Stimulated activated CD4-positive, alpha-beta T cell treated with anti-CD3 and anti-CD28 coated beads, Interleukin-2, amount 100 ng/mL, for 48 hours (primary cell): ENCODE data around the gene NUMB.
A peak's percentile ranks its signal among the peaks of the same experiment; 100 is the strongest.

ENCODE experiments used
- DNase-seq, 2 donors: peaks; one replicate each; pipeline ENCODE4 v3.0.0-alpha.2; 2020

Gene NUMB

DNA sequence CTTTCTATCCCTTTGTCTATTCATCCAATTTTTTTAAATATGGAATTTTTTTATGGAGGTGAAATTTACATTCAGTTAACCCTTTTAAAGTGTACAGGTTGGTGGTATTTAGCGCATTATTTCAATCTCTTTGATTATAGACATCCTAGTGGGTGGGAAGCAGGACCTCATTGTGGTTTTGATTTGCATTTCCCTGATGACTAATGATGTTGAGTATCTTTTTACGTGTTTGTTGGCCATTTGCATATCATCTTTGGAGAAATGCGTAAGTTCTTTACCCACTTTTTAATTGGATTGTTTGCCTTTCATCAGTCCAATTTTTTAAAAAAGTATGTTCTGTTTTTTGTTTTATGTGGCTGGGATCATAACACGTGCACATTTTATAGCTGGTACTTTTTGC lies 200.3 kb downstream of the NUMB start:
- DNase-seq, result no peak

DNA sequence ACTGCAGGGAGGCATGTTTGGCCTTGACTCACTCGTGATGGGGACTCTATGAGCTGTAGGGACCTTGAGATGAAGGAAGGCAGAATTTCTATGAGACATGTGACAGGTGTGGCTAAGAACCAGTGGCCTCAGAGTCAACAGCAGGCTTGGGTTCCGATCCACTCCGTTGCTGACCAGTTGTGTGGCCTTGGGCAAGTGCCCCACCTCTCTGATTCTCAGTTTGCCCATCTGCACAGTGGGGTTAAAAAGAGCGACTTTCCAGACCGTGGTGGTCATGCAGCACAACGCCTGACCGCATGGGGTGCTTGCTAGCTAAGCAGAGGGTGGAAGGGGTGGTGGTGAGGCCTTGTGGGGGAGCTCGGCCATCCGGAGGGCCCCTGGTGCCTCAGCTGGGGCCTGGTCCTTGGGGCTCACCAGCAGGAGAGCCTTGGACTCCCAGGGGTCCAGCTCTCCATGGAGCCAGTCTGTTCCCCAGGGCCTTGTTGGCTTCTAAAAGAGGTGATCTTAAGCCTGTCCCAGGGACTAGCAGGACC lies 202.6 kb downstream of the NUMB start:
- DNase-seq, result no peak

DNA sequence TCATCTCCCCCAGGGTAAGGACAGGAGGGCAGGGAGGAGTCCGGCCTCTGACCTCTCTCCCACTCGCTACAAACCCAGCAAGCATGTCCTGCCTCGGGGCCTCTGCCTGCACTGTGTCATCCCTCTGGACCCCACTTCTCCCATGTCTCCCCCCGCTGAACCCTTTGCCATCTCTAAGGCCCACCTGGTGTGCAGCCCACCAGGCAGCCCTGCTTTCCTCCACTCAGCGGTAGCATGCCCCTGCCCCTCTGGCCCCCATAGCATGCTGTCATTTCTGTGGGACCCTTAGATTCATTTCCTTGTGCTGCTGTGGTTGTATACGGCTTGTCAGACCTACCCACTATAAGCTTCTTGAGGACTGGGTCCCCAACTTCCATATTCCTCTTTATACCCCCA lies 203.3 kb downstream of the NUMB start:
- no peak for DNase-seq

DNA sequence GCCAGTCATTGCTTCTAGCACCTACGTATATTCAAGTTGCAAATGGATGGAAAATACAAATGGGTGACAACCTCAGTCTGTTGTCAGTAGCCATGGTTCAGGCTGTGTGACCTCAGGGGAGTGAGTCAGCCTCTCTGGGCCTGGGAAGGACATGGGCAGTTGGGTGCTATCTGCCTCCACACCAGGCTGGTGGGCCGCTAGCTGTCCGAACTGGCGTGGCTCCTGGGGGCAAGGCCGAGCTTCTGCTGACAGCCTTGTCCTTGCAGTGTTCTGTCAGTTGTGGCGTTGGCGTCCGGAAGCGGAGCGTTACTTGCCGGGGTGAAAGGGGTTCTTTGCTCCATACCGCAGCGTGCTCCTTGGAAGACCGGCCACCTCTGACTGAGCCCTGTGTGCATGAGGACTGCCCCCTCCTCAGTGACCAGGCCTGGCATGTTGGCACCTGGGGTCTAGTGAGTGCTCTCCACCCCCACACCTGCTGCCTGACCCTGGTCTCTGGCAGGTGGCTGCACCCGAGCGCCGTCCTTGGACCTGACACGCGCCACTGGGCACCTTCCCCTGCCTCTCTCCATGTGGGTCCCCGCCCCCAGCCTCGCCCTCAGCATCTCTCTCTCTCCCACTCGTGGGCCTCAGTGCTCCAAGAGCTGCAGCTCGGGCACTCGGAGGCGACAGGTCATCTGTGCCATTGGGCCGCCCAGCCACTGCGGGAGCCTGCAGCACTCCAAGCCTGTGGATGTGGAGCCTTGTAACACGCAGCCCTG lies 203.9 kb downstream of the NUMB start:
- DNase-seq, result no peak

DNA sequence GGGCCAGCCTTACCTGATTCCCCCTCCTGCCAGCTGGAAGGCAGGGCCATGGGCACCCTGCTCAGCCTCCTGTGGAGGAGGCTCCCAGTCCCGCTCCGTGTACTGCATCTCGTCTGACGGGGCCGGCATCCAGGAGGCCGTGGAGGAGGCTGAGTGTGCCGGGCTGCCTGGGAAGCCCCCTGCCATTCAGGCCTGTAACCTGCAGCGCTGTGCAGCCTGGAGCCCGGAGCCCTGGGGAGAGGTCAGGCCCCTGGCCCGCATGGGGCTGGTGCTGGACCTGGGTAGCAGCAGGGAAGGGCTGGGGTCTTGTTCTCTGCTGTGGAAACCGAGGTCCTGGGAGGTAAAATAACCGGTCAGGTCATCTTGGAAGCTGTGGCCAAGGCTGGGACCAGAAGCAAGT lies 204.6 kb downstream of the NUMB start:
- DNase-seq, result no peak

DNA sequence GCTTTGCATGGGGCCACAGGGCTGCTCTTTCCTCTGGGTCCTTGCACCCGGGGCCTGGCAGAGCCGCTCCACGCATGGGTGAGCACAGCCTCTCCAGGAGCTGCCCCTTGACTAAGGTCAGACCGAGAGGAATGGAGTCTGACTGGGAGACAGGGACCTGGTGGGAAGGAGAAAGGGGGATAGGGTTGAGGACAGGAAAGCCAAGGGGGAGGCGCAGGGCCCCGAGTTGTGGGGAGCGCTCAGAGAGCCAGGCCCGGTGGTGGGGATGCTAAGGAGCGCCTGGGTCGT lies 205.1 kb downstream of the NUMB start:
- DNase-seq, result no peak

DNA sequence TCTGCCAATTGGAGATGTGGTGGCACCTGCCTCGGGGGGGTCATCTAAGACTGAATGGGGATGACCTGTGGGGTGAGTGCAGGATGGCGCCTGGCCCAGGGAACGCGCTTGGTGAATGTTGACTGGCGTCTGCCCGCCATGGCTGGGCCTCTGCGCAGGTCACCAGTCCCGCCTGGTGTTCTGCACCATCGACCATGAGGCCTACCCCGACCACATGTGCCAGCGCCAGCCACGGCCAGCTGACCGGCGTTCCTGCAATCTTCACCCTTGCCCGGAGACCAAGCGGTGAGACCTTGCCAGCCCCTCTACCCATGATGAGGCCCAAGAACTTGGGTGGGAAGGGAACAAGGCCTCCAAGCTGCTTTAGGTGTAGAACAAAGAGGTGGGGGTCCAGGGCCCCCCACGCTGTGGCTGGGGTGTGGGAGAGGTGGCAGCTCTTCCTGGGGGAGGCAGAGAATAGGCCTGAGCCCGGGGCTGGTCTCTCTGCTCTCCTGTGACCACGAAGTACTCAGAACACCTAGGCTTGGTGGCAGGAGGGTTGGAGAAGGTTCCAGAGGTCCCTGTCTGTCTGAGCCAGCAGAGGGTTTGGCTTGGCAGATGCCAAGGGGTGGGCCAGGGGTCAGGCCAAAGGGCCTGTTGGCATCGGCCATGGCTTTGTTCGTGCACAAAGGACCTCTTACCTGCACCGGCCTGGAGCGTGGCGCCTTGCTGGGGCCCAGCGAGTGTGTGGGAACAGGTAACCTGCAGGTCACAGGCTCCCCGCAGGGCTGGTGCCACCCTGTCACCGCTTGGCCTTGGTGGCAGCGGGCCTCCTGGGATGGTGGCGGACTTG lies 205.6 kb downstream of the NUMB start:
- no peak for DNase-seq

DNA sequence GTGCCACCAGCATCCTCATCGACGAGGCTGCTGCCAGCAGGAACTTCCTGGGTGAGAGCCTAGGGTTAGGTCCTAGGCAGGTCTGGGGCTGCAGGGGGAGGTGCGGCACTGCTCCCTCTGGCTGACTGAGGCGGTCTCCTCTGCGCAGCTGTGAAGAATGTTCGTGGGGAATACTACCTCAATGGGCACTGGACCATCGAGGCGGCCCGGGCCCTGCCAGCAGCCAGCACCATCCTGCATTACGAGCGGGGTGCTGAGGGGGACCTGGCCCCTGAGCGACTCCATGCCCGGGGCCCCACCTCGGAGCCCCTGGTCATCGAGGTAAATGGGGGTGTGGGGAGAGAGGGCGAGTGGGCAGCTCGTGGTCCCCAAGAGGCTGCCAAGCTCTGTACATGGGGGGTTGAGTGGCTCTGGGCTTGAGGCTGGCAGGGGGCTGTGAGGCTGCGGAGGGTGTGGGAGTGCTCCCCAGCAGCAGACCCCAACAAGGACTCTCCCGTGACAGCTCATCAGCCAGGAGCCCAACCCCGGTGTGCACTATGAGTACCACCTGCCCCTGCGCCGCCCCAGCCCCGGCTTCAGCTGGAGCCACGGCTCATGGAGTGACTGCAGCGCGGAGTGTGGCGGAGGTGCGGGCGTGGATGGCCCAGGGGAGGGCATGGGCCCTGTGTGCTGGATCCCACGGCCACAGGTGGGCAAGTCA lies 206.7 kb downstream of the NUMB start:
- DNase-seq, result no peak

DNA sequence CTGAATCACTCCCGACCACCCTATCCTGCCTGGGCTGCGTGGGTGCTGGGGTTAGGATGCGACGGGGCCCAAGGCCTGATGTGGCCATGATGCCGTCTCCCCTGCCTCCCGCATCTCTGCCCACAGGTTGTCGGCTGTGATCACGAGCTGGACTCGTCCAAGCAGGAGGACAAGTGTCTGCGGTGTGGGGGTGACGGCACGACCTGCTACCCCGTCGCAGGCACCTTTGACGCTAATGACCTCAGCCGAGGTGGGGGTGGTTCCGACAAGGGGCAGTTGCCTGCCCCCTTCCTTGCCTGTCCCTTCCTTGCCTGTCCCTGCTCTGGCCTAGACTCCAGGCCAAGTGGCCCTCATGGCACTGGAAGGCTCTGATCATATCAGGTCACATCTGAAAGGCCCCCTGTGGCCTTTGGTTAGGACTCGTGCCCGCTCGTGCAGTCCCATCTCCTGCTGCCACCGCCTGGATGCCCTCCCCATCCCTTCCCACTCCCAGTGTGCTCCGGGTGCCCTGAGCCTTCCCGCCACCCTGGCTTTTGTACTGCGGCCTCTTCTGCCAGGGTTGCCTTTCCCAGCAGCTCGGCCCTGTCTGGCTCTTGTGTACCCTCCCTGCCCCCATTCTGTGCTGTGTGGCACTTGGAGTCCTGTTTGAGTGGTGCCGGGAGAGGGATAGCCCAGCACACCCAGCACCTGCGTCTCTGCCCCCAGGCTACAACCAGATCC lies 207.4 kb downstream of the NUMB start:
- DNase-seq, result no peak

DNA sequence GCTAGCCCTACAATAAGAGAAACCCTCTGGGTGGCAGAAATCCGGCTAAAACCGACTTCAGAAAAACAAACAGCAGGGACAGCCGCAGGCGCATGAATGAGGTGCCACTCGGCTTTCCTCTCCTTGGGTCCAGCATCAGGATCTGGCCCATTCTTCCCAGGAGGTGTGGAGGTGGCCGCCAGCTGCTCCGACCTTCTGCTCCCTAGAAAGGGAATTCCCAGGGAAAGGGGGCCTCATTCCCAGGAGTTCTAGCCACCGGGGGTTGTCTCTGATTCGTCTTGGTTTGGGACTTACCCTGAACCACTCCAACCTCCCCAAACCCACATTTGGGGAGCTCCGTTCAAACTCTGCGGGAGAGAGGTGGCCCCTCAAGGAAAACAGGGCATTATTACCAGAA lies 208.0 kb downstream of the NUMB start:
- DNase-seq, result no peak

DNA sequence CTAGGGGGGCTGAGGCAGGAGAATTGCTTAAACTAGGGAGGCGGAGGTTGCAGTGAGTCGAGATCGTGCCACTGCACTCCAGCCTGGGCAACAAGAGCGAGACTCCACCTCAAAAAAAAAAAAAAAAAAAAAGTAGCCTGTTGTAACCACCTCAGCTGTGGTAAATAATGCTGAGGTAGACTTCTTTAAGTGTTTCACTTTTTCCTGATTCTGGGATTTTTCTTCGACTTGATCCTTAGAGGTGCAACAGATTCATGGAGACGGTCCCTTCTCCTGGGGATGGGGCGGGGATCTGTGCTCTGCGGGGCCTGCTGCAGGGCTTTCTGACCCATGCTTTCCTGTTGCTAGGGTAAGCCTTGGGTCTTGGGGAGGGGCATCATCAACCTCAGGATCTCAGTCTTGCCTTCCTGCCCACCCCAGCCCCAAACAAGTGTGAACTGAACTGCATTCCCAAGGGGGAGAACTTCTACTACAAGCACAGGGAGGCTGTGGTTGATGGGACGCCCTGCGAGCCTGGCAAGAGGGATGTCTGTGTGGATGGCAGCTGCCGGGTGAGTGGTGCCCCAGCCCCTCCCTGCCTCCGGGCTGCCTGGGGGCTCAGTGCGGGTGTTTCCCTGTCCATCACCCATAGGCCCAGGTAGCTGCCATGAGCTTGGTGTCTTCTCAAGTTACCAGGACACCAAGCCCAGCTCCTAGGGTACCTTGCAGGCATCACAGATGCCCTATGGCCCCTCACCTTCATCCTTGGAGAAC lies 208.6 kb downstream of the NUMB start:
- DNase-seq, result no peak

DNA sequence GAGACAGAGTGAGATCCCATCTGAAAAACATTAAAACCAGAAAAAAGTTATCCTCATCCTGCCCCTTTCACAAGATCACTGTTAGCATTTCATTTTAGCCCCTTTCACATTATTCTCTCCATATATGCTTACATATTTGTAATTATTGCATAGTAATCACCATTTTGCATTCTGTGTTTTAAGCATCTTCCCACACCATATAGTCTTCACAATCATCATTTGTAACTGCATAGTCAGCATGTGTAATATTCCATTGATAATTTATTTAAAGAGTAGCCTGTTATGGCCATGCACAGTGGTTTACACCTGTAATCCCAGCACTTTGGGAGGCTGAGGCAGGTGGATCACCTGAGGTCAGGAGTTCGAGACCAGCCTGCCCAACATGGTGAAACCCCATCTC lies 209.2 kb downstream of the NUMB start:
- no peak for DNase-seq

DNA sequence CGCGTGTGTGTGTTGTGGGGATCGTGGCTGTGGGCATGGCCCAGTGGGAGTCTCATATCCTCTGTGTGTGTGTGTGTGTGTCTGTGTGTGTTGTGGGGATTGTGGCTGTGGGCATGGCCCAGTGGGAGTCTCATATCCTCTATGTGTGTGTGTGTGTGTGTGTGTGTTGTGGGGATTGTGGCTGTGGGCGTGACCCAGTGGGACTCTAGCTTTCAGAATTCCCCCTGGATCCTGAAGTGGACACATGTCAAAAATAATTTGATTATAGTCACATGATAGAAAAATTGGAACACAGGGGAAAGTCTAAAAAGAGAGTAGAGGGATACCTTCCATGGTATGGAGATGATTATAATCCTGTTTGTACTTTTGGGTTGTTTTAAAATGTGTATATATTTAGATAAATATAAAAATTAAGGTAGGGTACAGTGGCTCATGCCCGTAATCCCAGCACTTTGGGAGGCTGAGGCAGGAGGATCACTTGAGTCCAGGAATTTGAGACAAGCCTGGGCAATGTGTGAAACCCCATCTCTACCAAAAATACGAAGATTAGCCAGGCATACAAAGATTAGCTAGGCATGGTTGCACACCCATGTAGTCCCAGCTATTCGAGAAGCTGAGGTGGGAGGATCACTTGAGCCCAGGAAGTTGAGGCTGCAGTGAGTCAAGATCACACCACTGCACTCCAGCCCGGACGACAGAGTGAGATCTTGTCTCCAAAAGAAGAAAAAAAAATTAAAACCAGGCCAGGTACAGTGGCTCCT lies 210.1 kb downstream of the NUMB start:
- DNase-seq, result no peak

DNA sequence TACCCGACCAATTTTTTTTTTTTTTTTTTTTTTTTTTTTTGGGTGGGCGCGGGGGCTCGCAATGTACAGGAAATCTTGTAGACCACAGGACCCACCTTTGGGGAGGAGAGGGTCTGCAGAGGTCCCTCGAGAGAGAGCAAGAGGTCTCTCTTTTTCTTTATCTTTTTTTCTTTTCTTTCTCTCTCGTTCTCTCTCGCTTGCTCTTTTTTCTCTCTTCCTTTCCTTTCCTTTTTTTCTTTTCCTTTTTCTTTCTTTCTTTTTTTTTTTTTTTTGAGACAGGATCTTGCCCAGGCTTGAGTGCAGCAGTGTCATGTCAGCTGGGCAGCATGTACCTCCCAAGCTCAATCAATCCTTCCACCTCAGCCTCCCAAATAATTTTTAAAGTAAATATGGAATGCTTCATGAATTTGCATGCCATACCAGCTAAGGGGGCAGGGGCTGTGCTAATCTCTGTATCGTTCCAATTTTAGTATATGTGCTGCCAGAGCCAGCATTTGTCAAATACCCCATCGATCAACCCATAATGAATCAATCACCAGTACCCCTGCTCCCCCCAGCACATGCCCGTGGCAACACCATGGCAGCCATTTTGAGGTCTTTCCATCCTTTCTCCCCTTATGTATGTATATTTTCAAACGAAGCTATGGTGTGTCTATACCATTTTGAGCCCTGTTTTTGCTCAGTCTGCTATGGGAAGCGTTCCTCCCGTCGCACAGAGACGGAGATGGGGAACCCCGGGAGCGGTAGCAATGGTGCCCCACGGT lies 211.8 kb downstream of the NUMB start:
- no peak for DNase-seq

DNA sequence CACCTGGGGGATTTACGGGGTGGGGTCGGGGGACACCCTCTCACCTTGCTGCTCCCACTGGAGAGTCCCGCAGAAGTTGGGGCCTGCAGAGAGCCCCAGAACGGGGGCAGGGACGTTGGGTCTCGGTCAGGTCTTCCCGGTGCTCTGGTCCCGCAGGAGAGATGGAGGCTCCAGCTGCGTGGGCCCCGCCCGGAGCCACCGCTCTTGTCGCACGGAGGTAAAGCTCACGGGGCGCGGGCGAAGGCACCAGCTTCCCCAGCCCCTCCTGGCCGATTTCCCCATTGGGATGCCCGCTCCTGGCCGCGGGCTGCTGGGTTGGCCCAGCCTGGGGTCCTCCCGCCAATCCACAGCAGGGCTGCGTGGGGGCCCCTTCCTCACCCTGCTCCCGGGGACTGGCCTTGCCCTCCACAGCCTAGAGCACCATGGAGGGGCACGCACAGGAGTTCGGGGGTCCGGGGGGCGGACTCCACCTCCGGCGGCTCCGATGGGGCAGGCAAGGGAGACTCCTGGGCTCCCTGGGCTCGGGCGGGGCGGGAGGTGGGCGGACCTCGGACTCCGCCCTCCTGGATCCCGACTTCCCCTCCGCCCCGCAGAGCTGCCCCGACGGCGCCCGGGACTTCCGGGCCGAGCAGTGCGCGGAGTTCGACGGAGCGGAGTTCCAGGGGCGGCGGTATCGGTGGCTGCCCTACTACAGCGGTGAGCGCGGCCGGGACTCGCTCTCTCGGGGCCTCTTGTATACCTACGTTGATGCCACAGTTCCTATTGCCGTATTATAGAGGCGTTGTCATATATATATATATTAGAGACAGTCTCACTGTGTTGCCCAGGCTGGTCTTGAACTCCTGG lies 212.6 kb downstream of the NUMB start:
- peak; percentile 25 to 31 for DNase-seq

DNA sequence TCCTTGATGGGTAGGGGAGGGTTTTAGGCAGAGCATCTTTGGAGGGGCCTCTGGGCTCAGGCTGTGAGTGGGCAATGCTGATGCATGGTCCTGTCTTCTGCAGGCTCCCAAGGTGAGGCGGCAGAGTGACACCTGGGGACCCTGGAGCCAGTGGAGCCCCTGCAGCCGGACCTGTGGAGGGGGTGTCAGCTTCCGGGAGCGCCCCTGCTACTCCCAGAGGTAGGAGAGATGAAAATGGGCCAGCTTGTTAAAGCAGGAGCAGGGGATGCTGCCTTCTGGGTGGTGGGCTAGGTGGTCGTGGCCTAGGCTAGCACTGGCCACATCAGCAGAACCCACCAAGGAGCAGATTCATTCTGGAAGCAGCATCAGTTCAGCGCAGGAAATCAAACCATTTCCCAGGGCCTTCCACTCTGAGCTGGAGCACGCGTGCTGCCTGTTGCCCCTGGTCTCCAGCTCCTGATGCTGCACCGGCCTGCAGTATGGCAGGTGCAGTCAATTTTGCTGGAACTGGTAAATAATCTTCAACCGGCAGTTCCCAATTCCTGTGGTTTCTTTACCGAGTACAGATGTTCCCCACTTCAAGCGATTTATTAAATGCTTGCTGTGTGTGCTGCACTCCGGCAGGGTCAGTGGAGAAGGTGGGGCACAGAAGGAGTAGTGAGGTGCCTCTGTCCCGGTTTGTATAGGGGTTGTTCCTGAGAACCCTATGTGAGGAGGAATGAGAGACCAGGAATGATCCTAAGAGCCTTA lies 213.6 kb downstream of the NUMB start:
- no peak for DNase-seq

DNA sequence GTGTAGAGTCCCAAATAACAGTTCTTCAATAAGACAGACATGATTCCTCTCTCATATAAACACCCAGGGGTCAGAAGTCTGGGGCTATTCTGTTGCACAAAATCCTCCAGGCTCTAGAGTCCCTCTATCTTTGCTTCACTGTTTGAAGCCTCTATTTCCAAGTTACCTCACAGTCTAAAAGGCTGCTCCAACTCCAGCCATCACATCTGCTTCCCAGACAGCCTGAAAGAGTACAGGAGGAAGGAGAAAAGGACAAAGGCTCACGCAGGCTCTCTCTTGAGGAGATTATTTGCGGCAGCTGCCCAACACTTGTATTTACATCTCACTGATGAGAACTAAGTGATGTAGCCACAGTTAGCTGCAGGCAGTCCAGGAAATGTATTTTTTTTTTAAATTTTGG lies 214.6 kb downstream of the NUMB start:
- no peak for DNase-seq

DNA sequence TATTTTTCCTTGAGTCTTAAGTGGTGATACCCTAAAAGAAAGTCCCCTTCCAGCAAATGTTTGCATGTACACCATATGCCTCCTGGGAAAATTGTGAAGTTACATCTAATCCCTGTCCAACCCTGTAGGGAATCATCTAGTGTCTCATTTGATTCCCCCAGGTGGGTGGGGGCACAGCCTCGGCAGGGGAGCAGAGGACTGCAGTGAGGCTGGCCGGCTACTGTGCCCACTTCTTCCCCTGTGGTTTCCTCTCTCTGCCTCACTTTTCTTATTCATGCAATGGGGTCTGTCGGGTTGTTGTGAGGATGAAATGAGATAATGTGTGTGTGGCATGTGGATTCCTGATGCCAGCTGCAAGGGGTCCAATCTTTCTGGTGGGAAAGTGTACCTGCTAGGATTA lies 215.0 kb downstream of the NUMB start:
- DNase-seq, result no peak

DNA sequence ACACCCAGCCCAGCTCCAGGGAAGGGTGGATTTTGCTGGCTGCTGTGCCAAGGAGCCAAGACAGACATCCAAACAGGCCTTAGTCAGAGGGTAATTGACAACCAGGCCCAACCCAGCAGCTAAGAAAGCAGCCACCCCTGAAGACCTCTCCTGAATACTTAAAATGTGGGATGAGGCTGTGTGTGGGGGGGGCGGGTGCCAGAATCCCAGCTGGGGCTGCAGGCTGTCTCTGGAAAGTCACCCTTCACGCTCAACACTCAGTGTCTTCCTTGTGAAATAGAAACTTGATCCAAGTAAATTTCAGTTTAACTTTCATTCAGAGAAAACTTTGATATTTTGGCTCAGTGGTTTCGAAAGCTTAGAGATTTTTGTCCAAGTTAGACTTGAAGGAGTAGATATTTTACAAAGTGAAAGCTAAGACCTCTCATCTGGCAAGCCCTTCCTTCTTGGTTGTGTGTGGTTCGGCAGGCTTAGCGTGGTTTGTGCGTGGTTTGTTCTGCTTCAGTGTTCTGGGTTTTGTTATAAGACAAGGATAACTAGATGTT lies 215.9 kb downstream of the NUMB start:
- no peak for DNase-seq
